H1 (cell line): ENCODE measurements around the gene PPARGC1A. TPM values are rescaled to one million over a fixed set of nuclear protein-coding genes. Genes with fewer than 3 reads are reported as not detected.

Source experiments
- CBX5 ChIP-seq: fragments of 300-800, 300-1000 bp; sonication (generic); IDR thresholded peaks from 2 replicates; pipeline ENCODE4 v1.7.1; 2016; ENCODE audit warnings: antibody characterized with exemption, low read length, low read depth
- EGR1 ChIP-seq: IDR thresholded peaks from 2 replicates; pipeline ENCODE4 v1.6.1; 2011; ENCODE audit warnings: low read depth, low read length, borderline replicate concordance
- FOSL1 ChIP-seq: IDR thresholded peaks from 2 replicates; pipeline ENCODE4 v1.6.1; 2011; ENCODE audit warnings: mild to moderate bottlenecking, low read depth, low read length, moderate library complexity; ENCODE audit not compliant: insufficient read depth
- POU5F1 ChIP-seq: IDR thresholded peaks from 2 replicates; pipeline ENCODE4 v1.6.1; 2011; ENCODE audit warnings: low read depth, mild to moderate bottlenecking, low read length, moderate library complexity
- polyA plus RNA-seq, 7 experiments: library from polyadenylated mRNA; depleted of rRNA in 3 of 7; stranded (reverse) in 5 of 7; unstranded in 2 of 7; fragments of >200 nt in 5 of 7; fragments of 200-250 nt in 2 of 7; gene quantifications; 1 replicate in 5 of 7; 2 replicates in 1 of 7; 4 replicates in 1 of 7; pipeline versions ENCODE4 v1.2.1 to v1.2.3, GENCODE V29; 2011 to 2013; ENCODE audit warnings: missing spikeins in 2 of 7, mixed read lengths in 2 of 7
- total RNA-seq: library from RNA; stranded (reverse); fragmentation: NEBNext Ultra II Directional; extraction: Animal tissue kit (Norgen Biotek cat#: 25700); gene quantifications from 2 replicates; pipeline ENCODE4 v1.2.1, GENCODE V29; 2021

The PPARGC1A gene
- total and polyA plus RNA-seq, 2 of the 8 experiments (the other 6 are each of a cell fraction or from before 2014, with no cell fraction given), result 0.54 to 1.4 TPM

GRCh38 chr4:23891064-23891421, 1.2 kb upstream of the PPARGC1A start (continued):
- TF ChIP-seq EGR1 (no peak), POU5F1 (no peak), CBX5 (no peak), FOSL1 (no peak)
- TF ChIP-seq, all 59 proteins: peak for 0
